ENCODE results near the gene B4GALT3. TPM values are rescaled to one million over a fixed set of nuclear protein-coding genes. Genes with fewer than 3 reads are reported as not detected.

Gene B4GALT3
- 32.5 and 45.2 TPM in 2 replicates for total RNA-seq

GRCh38 chr1:161177112-161177935 is at the start of gene B4GALT3:
Gene B4GALT3, minus strand, starts transcription at chr1:161177507. Its CDS starts 1,447 bp downstream, at chr1:161176060.

GRCh38 chr1:161225534-161226319 is 48.4 kb upstream of the B4GALT3 start, which contains the start of gene TOMM40L:
Gene TOMM40L, plus strand, starts transcription at chr1:161226060. Its CDS starts 430 bp downstream, at chr1:161226490.

GRCh38 chr1:161215076-161215475 is 37.8 kb upstream of the B4GALT3 start, which contains the start of gene FCER1G:
Gene FCER1G, plus strand, starts transcription at chr1:161215295. Its CDS starts 27 bp downstream, at chr1:161215322.

GRCh38 chr1:161201836-161202712 is 24.8 kb upstream of the B4GALT3 start, which contains the start of gene NDUFS2:
Gene NDUFS2, plus strand, starts transcription at chr1:161202367. Its CDS starts 19 bp downstream, at chr1:161202386.

GRCh38 chr1:161198897-161199431 is 21.7 kb upstream of the B4GALT3 start, which contains the start of gene ADAMTS4:
Gene ADAMTS4, minus strand, starts transcription at chr1:161199054. Its CDS starts 427 bp downstream, at chr1:161198627.

GRCh38 chr1:161165742-161166668 is 11.3 kb downstream of the B4GALT3 start, which contains the start of gene PPOX:
Gene PPOX, plus strand, starts transcription at chr1:161166426. Its CDS starts 422 bp downstream, at chr1:161166848.

GRCh38 chr1:161159087-161159912 is 18.0 kb downstream of the B4GALT3 start, which contains the start of gene USP21:
Gene USP21, plus strand, starts transcription at chr1:161159500. Its CDS starts 1,141 bp downstream, at chr1:161160641.

GRCh38 chr1:161153682-161154337 is 23.5 kb downstream of the B4GALT3 start, which contains the start of gene UFC1:
Gene UFC1, plus strand, starts transcription at chr1:161153978. Its CDS starts 20 bp downstream, at chr1:161153998.

GRCh38 chr1:161132410-161133219 is 44.7 kb downstream of the B4GALT3 start, which contains the start of gene DEDD:
Gene DEDD, minus strand, starts transcription at chr1:161132667. Its CDS starts 8,205 bp downstream, at chr1:161124462.

Other genes with a start within 250 kb of the B4GALT3 start
- gene ITLN2, start 222.7 kb downstream of the B4GALT3 start, total RNA-seq = 0.52 and 0.69 TPM in 2 replicates
- gene F11R, start 156.4 kb downstream of the B4GALT3 start, total RNA-seq = 8.5 and 10.0 TPM in 2 replicates
- 7.6 and 10.1 TPM in 2 replicates for gene TSTD1, start 138.5 kb downstream of the B4GALT3 start, total RNA-seq
- 46.3 and 47.7 TPM in 2 replicates for gene USF1, start 131.5 kb downstream of the B4GALT3 start, total RNA-seq
- gene ARHGAP30, start 107.6 kb downstream of the B4GALT3 start, total RNA-seq = not detected in 2 replicates
- gene NECTIN4, start 87.9 kb downstream of the B4GALT3 start, total RNA-seq = 0.07 and 0.13 TPM in 2 replicates
- 0.98 and 1.2 TPM in 2 replicates for gene KLHDC9, start 79.1 kb downstream of the B4GALT3 start, total RNA-seq
- gene PFDN2, start 59.5 kb downstream of the B4GALT3 start, total RNA-seq = 20.5 and 23.6 TPM in 2 replicates
- 25.5 and 26.2 TPM in 2 replicates for gene NIT1, start 59.4 kb downstream of the B4GALT3 start, total RNA-seq
- gene DEDD, start 44.8 kb downstream of the B4GALT3 start, total RNA-seq = 33.2 and 35.8 TPM in 2 replicates
- 79.2 and 79.4 TPM in 2 replicates for gene UFC1, start 23.5 kb downstream of the B4GALT3 start, total RNA-seq
- 12.3 and 13.6 TPM in 2 replicates for gene USP21, start 18.0 kb downstream of the B4GALT3 start, total RNA-seq
- gene PPOX, start 11.1 kb downstream of the B4GALT3 start, total RNA-seq = 7.4 and 10.0 TPM in 2 replicates
- 2.1 and 14.7 TPM in 2 replicates for gene ADAMTS4, start 21.5 kb upstream of the B4GALT3 start, total RNA-seq
- 154 and 159 TPM in 2 replicates for gene NDUFS2, start 24.9 kb upstream of the B4GALT3 start, total RNA-seq
- gene FCER1G, start 37.8 kb upstream of the B4GALT3 start, total RNA-seq = not detected in 2 replicates
- gene APOA2, start 46.1 kb upstream of the B4GALT3 start, total RNA-seq = not detected in 2 replicates
- 9.9 and 10.5 TPM in 2 replicates for gene TOMM40L, start 48.6 kb upstream of the B4GALT3 start, total RNA-seq
- gene NR1I3, start 60.7 kb upstream of the B4GALT3 start, total RNA-seq = not detected in 2 replicates
- gene PCP4L1, start 81.2 kb upstream of the B4GALT3 start, total RNA-seq = 0.26 TPM in 1 of 2 replicates, not detected in the other
- 0.89 and 2.2 TPM in 2 replicates for gene MPZ, start 132.5 kb upstream of the B4GALT3 start, total RNA-seq
- gene SDHC, start 136.9 kb upstream of the B4GALT3 start, total RNA-seq = 33.0 and 49.3 TPM in 2 replicates
- not detected in 2 replicates for gene CFAP126, start 190.4 kb upstream of the B4GALT3 start, total RNA-seq